Smooth muscle cell (in vitro differentiated cells): ENCODE data around the gene RBBP5. TPM values are rescaled to one million over a fixed set of nuclear protein-coding genes. Genes with fewer than 3 reads are reported as not detected.

Experiments
- DNase-seq: peaks from one replicate; lab custom pipeline; 2025; ENCODE audit not compliant: unreplicated experiment; lab: John Stamatoyannopoulos, UW
- H2AFZ ChIP-seq: fragments of 200-600 bp; sonication (generic); 2 replicates; pipeline ENCODE4 v1.6.0; 2016; ENCODE audit warnings: antibody characterized with exemption, low read depth, mild to moderate bottlenecking
- H3F3A ChIP-seq: fragments of 200-600 bp; sonication (generic); 2 replicates; pipeline ENCODE4 v1.6.0; 2017; ENCODE audit warnings: antibody characterized with exemption, low read depth
- H3K27ac ChIP-seq: fragments of 200-600 bp; sonication (generic); 2 replicates; pipeline ENCODE4 v1.5.1; 2016; ENCODE audit warnings: low read depth, mild to moderate bottlenecking
- H3K27me3 ChIP-seq: fragments of 200-600 bp; sonication (generic); 2 replicates; pipeline ENCODE4 v1.6.1; 2016; ENCODE audit warnings: low read depth, mild to moderate bottlenecking
- H3K36me3 ChIP-seq: fragments of 200-600 bp; sonication (generic); 2 replicates; pipeline ENCODE4 v1.5.1; 2016; ENCODE audit warnings: low read depth
- H3K4me1 ChIP-seq: fragments of 200-600 bp; sonication (generic); 2 replicates; pipeline ENCODE4 v1.5.1; 2016; ENCODE audit warnings: low read depth
- H3K4me2 ChIP-seq: fragments of 200-600 bp; sonication (generic); 2 replicates; pipeline ENCODE4 v1.6.0; 2016; ENCODE audit warnings: mild to moderate bottlenecking
- H3K4me3 ChIP-seq: fragments of 200-600 bp; sonication (generic); 2 replicates; pipeline ENCODE4 v1.5.1; 2016; ENCODE audit warnings: mild to moderate bottlenecking
- H3K79me2 ChIP-seq: fragments of 200-600 bp; sonication (generic); 2 replicates; pipeline ENCODE4 v1.6.0; 2016; ENCODE audit warnings: low read depth, mild to moderate bottlenecking
- H3K9ac ChIP-seq: fragments of 200-600 bp; sonication (generic); 2 replicates; pipeline ENCODE4 v1.6.0; 2016; ENCODE audit warnings: low read depth
- H3K9me3 ChIP-seq: fragments of 200-600 bp; sonication (generic); replicated peaks from 2 replicates; pipeline ENCODE4 v1.5.1; 2016; ENCODE audit warnings: low read depth
- H4K20me1 ChIP-seq: fragments of 200-600 bp; sonication (generic); 2 replicates; pipeline ENCODE4 v1.6.0; 2016; ENCODE audit warnings: low read depth
- CTCF ChIP-seq: fragments of 200-600 bp; sonication (generic); IDR thresholded peaks from 2 replicates; pipeline ENCODE4 v1.5.1; 2017; ENCODE audit warnings: borderline replicate concordance, mild to moderate bottlenecking, antibody characterized with exemption; ENCODE audit not compliant: insufficient read depth, poor library complexity, severe bottlenecking
- WGBS: methylation state at CpG from one replicate; pipeline ENCODE4 v1.1.7; 2016; ENCODE audit warnings: low lambda C conversion rate; 5-methylcytosine and 5-hydroxymethylcytosine counted together
- polyA plus RNA-seq: library from polyadenylated mRNA; unstranded; fragments of >200 nt; fragmentation: Nextera tagmentation; extraction: Ambion mirVana; gene quantifications from 2 replicates; pipeline ENCODE4 v1.2.1, GENCODE V29; 2016
- total RNA-seq: library from RNA; depleted of rRNA; stranded (reverse); fragments of >200 nt; gene quantifications from 2 replicates; pipeline ENCODE4 v1.2.3, GENCODE V29; 2014

RBBP5 gene
- total and polyA plus RNA-seq, 2 experiments from 2014 or later: 12.8 to 18.8 TPM

GRCh38 chr1:205060746-205061145 is 61.0 kb downstream of the RBBP5 start:
- no peaks in the 10 kb centered on the region for H3K79me2 ChIP-seq
- TF ChIP-seq CTCF: no peak
- H2AFZ ChIP-seq: no peak overlapping the region
- no peaks in the 10 kb centered on the region for H3K4me1 ChIP-seq
- 89% methylated on average over 10 of the region's 10 CpGs for WGBS
- H3F3A ChIP-seq: no peaks in the 10 kb centered on the region
- H3K36me3 ChIP-seq: no peaks in the 10 kb centered on the region
- H3K9ac ChIP-seq: no peak overlapping the region
- H3K4me2 ChIP-seq: no peak overlapping the region
- no peak overlapping the region for H3K27ac ChIP-seq
- DNase-seq: no peak
- no peak overlapping the region for H3K4me3 ChIP-seq
- H4K20me1 ChIP-seq: no peaks in the 10 kb centered on the region
- H3K9me3 ChIP-seq: no peaks in the 10 kb centered on the region
- H3K27me3 ChIP-seq: no peaks in the 10 kb centered on the region

- H3F3A ChIP-seq: no peaks in the 10 kb centered on the region
- no peak overlapping the region for H3K9ac ChIP-seq
- H4K20me1 ChIP-seq: no peaks in the 10 kb centered on the region
- H3K4me3 ChIP-seq: no peak overlapping the region
- H3K27me3 ChIP-seq: no peaks in the 10 kb centered on the region
- no peaks in the 10 kb centered on the region for H3K9me3 ChIP-seq
- no peak for TF ChIP-seq CTCF
- H3K4me2 ChIP-seq: no peak overlapping the region
- 96% methylated on average over 5 of the region's 6 CpGs for WGBS
- H3K27ac ChIP-seq: no peak overlapping the region
- no peaks in the 10 kb centered on the region for H3K36me3 ChIP-seq
- no peaks in the 10 kb centered on the region for H3K4me1 ChIP-seq
- H2AFZ ChIP-seq: no peak overlapping the region
- no peak for DNase-seq
- no peaks in the 10 kb centered on the region for H3K79me2 ChIP-seq
These were observed 62.1 kb downstream of the RBBP5 start for GRCh38 chr1:205059660-205060059.

GRCh38 chr1:205058853-205059252 is 62.9 kb downstream of the RBBP5 start:
- TF ChIP-seq CTCF: no peak
- no peaks in the 10 kb centered on the region for H3K79me2 ChIP-seq
- no peaks in the 10 kb centered on the region for H4K20me1 ChIP-seq
- 94% methylated on average over 12 of the region's 12 CpGs for WGBS
- H3K9me3 ChIP-seq: no peaks in the 10 kb centered on the region
- no peak overlapping the region for H2AFZ ChIP-seq
- no peaks in the 10 kb centered on the region for H3K36me3 ChIP-seq
- H3K4me2 ChIP-seq: no peak overlapping the region
- H3K4me1 ChIP-seq: no peaks in the 10 kb centered on the region
- no peak overlapping the region for H3K9ac ChIP-seq
- no peaks in the 10 kb centered on the region for H3K27me3 ChIP-seq
- no peaks in the 10 kb centered on the region for H3F3A ChIP-seq
- H3K27ac ChIP-seq: no peak overlapping the region
- no peak for DNase-seq
- H3K4me3 ChIP-seq: no peak overlapping the region

GRCh38 chr1:205057808-205058575 is 63.8 kb downstream of the RBBP5 start:
- H3K27ac ChIP-seq: no peak overlapping the region
- no peak for TF ChIP-seq CTCF
- no peaks in the 10 kb centered on the region for H3K36me3 ChIP-seq
- no peaks in the 10 kb centered on the region for H3K9me3 ChIP-seq
- no peak overlapping the region for H3K4me2 ChIP-seq
- DNase-seq: no peak
- 94% methylated on average over 19 of the region's 19 CpGs for WGBS
- H2AFZ ChIP-seq: no peak overlapping the region
- H3K4me1 ChIP-seq: no peaks in the 10 kb centered on the region
- H3K79me2 ChIP-seq: no peaks in the 10 kb centered on the region
- no peak overlapping the region for H3K9ac ChIP-seq
- H4K20me1 ChIP-seq: no peaks in the 10 kb centered on the region
- no peaks in the 10 kb centered on the region for H3F3A ChIP-seq
- H3K4me3 ChIP-seq: no peak overlapping the region
- no peaks in the 10 kb centered on the region for H3K27me3 ChIP-seq
